Measurements from ENCODE around the gene APP.

APP gene

DNA sequence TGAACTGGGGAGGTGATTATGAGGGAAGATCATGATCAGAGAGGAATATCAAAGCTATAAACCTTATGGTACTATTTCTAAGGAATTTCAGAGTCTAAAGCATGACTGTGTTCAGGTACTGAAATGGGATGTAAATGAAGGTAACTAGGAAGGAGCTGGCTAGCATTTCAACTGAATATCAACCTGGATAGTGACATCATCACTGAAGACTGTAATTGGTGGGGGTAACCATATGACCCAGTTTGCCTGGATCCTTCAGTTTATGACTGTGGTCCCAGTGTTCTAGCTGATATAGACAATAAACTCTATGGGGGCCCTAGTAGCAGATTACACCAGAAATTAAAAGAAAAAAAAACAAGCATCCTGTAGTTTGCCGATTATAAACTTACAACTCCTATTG lies 120.8 kb downstream of the APP start:
- FAIRE-seq, result no peak
- TF ChIP-seq CTCF (IDR thresholded peaks at IDR 0.05; ENCODE audit: insufficient read depth, missing control alignments), result no peak
- no peak for DNase-seq (ENCODE audit: insufficient read length, low spot score)

DNA sequence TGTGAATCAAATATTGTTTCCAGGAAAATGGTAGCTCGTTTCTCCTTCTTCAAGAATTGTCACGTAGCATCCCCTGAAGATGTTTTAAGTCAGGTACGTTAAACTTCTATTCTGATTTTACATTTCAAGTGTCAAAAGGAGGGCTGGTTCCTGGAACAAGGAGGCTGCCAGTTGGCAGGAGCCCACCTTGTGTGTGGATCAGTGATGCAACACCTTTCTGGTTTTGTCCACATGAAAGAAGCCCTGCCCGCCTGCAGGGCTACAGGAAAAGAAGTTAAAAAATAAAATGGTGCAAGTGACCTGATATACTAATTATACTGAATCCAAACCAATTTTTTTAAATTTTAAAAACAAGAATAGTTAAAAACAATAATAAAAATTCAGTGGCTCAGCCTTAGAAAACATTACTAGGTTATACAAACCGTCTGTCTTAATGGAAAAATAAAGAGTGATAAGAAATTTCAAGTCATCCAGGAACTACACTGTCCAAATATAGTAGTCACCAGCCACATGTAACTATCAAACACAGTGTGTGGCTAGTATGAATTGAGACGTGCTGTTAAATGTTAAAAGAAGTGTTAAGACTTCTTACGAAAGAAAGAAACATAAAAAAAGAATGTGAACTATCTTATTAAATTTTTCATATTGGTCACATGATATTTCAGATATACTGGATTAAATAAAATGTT lies 123.1 kb downstream of the APP start:
- FAIRE-seq (no peak), DNase-seq (ENCODE audit: insufficient read length, low spot score) (no peak)
- no peak for TF ChIP-seq CTCF (IDR thresholded peaks at IDR 0.05; ENCODE audit: insufficient read depth, missing control alignments)

- TF ChIP-seq CTCF (IDR thresholded peaks at IDR 0.05; ENCODE audit: insufficient read depth, missing control alignments), result no peak
- FAIRE-seq, result no peak
- no peak for DNase-seq (ENCODE audit: insufficient read length, low spot score)
Measured at GRCh38 chr21:26043891-26044290, 126.7 kb downstream of the APP start.

DNA sequence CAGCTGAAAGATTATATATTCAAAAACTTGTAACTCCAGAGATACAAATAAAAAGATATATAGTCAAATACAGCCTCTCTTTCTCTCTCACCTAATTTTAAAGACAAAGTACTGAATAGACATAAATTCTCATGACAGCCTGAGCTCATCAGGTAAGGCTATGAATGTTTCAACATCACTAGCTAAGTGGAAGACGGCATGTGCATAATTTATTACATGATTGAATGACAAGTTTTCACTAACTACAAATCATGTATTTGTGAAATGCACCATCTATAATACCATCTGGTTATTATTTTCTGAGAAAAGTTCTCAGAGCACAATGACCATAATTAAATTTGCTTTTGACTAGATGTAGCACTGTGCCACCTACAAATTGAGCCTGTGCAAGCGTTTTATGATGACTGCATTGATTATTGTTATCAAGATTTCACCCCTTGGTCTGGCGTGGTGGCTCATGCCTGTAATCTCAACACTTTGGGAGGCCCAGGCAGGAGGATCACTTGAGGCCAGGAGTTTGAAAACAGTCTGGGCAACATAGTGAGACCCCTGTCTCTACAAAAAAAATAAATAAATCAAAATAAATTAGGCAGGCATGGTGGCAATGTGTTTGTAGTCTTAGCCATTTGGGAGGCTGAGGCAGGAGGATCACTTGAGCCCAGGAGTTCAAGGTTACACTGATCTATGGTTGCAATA lies 128.2 kb downstream of the APP start:
- DNase-seq (ENCODE audit: insufficient read length, low spot score), result no peak
- FAIRE-seq, result no peak
- TF ChIP-seq CTCF (IDR thresholded peaks at IDR 0.05; ENCODE audit: insufficient read depth, missing control alignments), result no peak

GRCh38 chr21:26041431-26042180 lies 129.0 kb downstream of the APP start:
- no peak for TF ChIP-seq CTCF (IDR thresholded peaks at IDR 0.05; ENCODE audit: insufficient read depth, missing control alignments)
- DNase-seq (ENCODE audit: insufficient read length, low spot score) (no peak), FAIRE-seq (no peak)

- TF ChIP-seq CTCF (IDR thresholded peaks at IDR 0.05; ENCODE audit: insufficient read depth, missing control alignments), result no peak
- DNase-seq (ENCODE audit: insufficient read length, low spot score), result no peak
- FAIRE-seq, result peak; percentile 51
Measured at GRCh38 chr21:26036916-26037315, 133.7 kb downstream of the APP start.

Measured in D721Med (cell line).